ENCODE measurements around the gene FOXK2.
"Not testable (repeated sequence)": the region's sequence is repeated elsewhere in the genome, so short reads cannot be mapped to it uniquely, and the experiment has no call there.

GRCh38 chr17:82506402-82506801 is 13.1 kb upstream of the FOXK2 start:
- TF ChIP-seq CTCF, POLR2AphosphoS5 (IDR thresholded peaks at IDR 0.05): not testable (repeated sequence)

Measured in breast epithelium (tissue), 3 donors.